Skeletal muscle satellite cell (primary cell): Measurements from ENCODE around the gene ANGPTL5.

Source experiments
- H3K27me3 ChIP-seq: 2 replicates; pipeline ENCODE4 v1.7.0; 2013; ENCODE audit warnings: low read length; ENCODE audit not compliant: control insufficient read depth, insufficient read depth
- H3K36me3 ChIP-seq: 2 replicates; pipeline ENCODE4 v1.7.0; 2013; ENCODE audit warnings: mild to moderate bottlenecking, control low read depth, low read length; ENCODE audit not compliant: insufficient read depth
- H3K4me1 ChIP-seq: 2 replicates; pipeline ENCODE4 v1.7.0; 2013; ENCODE audit warnings: low read length; ENCODE audit not compliant: control insufficient read depth, insufficient read depth
- H3K4me2 ChIP-seq: 2 replicates; pipeline ENCODE4 v1.7.0; 2013; ENCODE audit warnings: mild to moderate bottlenecking, low read length
- H3K4me3 ChIP-seq: 2 replicates; pipeline ENCODE4 v1.7.0; 2013; ENCODE audit warnings: low read length
- H3K9ac ChIP-seq: 2 replicates; pipeline ENCODE4 v1.7.0; 2013; ENCODE audit warnings: mild to moderate bottlenecking, low read depth, low read length, moderate library complexity
- H3K9me3 ChIP-seq: replicated peaks from 2 replicates; pipeline ENCODE4 v1.7.0; 2013; ENCODE audit warnings: mild to moderate bottlenecking, control low read depth, low read length

The ANGPTL5 gene

GRCh38 chr11:101920992-101921391, 4.7 kb upstream of the ANGPTL5 start:
- no peak overlapping the region for H3K4me3 ChIP-seq
- H3K27me3 ChIP-seq: no peaks in the 10 kb centered on the region
- H3K4me2 ChIP-seq: no peak overlapping the region
- no peaks in the 10 kb centered on the region for H3K36me3 ChIP-seq
- no peak overlapping the region for H3K9ac ChIP-seq
- peaks cover 6% of the 10 kb centered on the region for H3K4me1 ChIP-seq
- no peaks in the 10 kb centered on the region for H3K9me3 ChIP-seq

DNA sequence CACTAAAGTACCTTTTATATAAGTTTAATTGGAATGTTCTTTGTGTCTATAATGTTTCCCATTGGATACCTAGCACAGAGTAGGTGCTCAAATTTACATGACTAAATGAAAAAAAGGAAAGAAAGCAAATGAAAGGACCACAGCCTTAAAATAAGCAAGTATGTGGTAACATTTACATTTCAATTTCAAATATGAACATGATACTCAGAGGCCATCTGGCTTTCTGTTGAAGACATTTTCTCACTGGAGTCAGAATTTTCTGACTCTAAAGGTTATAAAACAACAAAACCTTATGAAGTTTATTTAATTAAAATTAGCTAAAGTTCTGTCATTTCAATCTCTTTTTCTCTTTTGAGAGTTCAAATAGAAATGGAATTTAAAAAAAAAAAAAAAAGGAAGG, 904 bp upstream of the ANGPTL5 start:
- H3K4me2 ChIP-seq: no peak overlapping the region
- no peaks in the 10 kb centered on the region for H3K9me3 ChIP-seq
- H3K4me1 ChIP-seq: peaks cover 21% of the 10 kb centered on the region
- no peak overlapping the region for H3K4me3 ChIP-seq
- no peak overlapping the region for H3K9ac ChIP-seq
- H3K27me3 ChIP-seq: no peaks in the 10 kb centered on the region
- no peaks in the 10 kb centered on the region for H3K36me3 ChIP-seq

- H3K27me3 ChIP-seq: no peaks in the 10 kb centered on the region
- peak overlapping the region; percentile 86 for H3K9ac ChIP-seq
- peaks cover 21% of the 10 kb centered on the region for H3K4me1 ChIP-seq
- peak overlapping the region; percentile 80 for H3K4me2 ChIP-seq
- peak overlapping the region; percentile 78 for H3K4me3 ChIP-seq
- no peaks in the 10 kb centered on the region for H3K9me3 ChIP-seq
- no peaks in the 10 kb centered on the region for H3K36me3 ChIP-seq
Measured at GRCh38 chr11:101915791-101916291, 481 bp downstream of the ANGPTL5 start.

- Histone ChIP-seq H3K9ac (peak within 1 kb of the TSS; percentile 86), H3K9me3 (no peaks in the 10 kb centered on the region), H3K4me3 (peak within 1 kb of the TSS; percentile 78), H3K4me1 (peaks cover 21% of the 10 kb centered on the region), H3K27me3 (no peaks in the 10 kb centered on the region), H3K36me3 (no peaks in the 10 kb centered on the region), H3K4me2 (peak within 1 kb of the TSS; percentile 80)
Measured at GRCh38 chr11:101914738-101915426, 1.4 kb downstream of the ANGPTL5 start, which contains the start of gene CEP126. Gene CEP126, plus strand, starts transcription at chr11:101915010. Its CDS starts 275 bp downstream, at chr11:101915285.

GRCh38 chr11:101914341-101914737, 2.0 kb downstream of the ANGPTL5 start:
- peak overlapping the region; percentile 80 for H3K4me2 ChIP-seq
- no peaks in the 10 kb centered on the region for H3K9me3 ChIP-seq
- H3K9ac ChIP-seq: peak overlapping the region; percentile 86
- H3K36me3 ChIP-seq: no peaks in the 10 kb centered on the region
- no peaks in the 10 kb centered on the region for H3K27me3 ChIP-seq
- peak overlapping the region; percentile 78 for H3K4me3 ChIP-seq
- H3K4me1 ChIP-seq: peaks cover 21% of the 10 kb centered on the region

- Histone ChIP-seq H3K9me3 (no peaks in the 10 kb centered on the region), H3K4me3 (no peak overlapping the region), H3K27me3 (no peaks in the 10 kb centered on the region), H3K36me3 (no peaks in the 10 kb centered on the region), H3K9ac (no peak overlapping the region), H3K4me2 (peak overlapping the region; percentile 80), H3K4me1 (peaks cover 21% of the 10 kb centered on the region)
Measured at GRCh38 chr11:101913656-101914055, 2.7 kb downstream of the ANGPTL5 start.

- Histone ChIP-seq H3K4me1 (peaks cover 21% of the 10 kb centered on the region), H3K9ac (no peak overlapping the region), H3K36me3 (no peaks in the 10 kb centered on the region), H3K4me3 (no peak overlapping the region), H3K27me3 (no peaks in the 10 kb centered on the region), H3K4me2 (no peak overlapping the region), H3K9me3 (no peaks in the 10 kb centered on the region)
Measured at GRCh38 chr11:101912823-101913284, 3.5 kb downstream of the ANGPTL5 start.

DNA sequence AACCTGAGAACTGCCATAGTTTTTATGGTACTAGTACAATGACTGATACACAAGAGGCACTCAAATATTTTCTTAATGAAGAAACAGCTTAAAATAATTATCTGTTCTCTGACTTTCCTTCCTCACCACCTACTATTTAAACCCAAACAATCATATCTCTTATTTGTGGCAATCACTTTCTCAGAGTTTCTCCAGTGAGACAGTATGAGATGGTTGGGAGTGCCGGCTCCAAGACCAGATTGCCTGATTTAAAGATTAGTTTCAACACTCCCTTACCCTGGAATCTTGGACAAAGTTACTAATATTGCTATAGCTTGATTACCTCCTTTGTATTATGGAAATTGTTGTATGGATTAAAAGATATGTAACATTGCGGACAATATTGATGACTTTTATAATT, 7.2 kb downstream of the ANGPTL5 start:
- H3K9me3 ChIP-seq: no peaks in the 10 kb centered on the region
- H3K4me2 ChIP-seq: no peak overlapping the region
- H3K36me3 ChIP-seq: no peaks in the 10 kb centered on the region
- H3K4me3 ChIP-seq: no peak overlapping the region
- H3K27me3 ChIP-seq: no peaks in the 10 kb centered on the region
- H3K9ac ChIP-seq: no peak overlapping the region
- H3K4me1 ChIP-seq: peaks cover 5% of the 10 kb centered on the region

- no peak overlapping the region for H3K4me3 ChIP-seq
Measured at GRCh38 chr11:101907815-101908214, 8.5 kb downstream of the ANGPTL5 start.

DNA sequence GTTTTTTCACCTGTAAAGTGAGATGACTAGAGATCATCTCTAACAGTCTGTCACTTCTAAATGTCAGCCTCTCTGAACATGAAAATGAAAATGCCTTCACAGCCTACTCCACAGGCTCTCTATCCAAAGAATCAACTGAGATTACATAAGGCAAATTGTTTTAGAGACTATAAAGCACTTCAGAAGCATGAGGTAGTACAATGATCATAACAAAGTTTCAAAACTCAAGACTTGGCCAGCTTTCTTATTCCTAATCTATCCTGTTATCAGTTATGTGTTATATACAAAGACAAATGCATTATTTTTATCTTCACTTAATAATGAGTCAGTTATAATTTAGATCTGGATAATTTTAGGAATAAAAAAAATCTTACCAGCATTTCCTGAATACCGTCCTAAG, 21.8 kb downstream of the ANGPTL5 start:
- Histone ChIP-seq H3K4me2 (no peak overlapping the region), H3K9ac (no peak overlapping the region), H3K36me3 (no peaks in the 10 kb centered on the region), H3K4me1 (no peaks in the 10 kb centered on the region), H3K9me3 (no peaks in the 10 kb centered on the region), H3K27me3 (no peaks in the 10 kb centered on the region), H3K4me3 (no peak overlapping the region)

More at GRCh38 chr11:101907815-101908214, 8.5 kb downstream of the ANGPTL5 start:
- Histone ChIP-seq H3K9ac (no peak overlapping the region), H3K9me3 (no peaks in the 10 kb centered on the region), H3K36me3 (no peaks in the 10 kb centered on the region), H3K27me3 (no peaks in the 10 kb centered on the region), H3K4me1 (no peaks in the 10 kb centered on the region), H3K4me2 (no peak overlapping the region)

- no peaks in the 10 kb centered on the region for H3K27me3 ChIP-seq
- no peak overlapping the region for H3K4me2 ChIP-seq
- H3K4me3 ChIP-seq: no peak overlapping the region
- H3K9me3 ChIP-seq: no peaks in the 10 kb centered on the region
- H3K4me1 ChIP-seq: no peaks in the 10 kb centered on the region
- no peak overlapping the region for H3K9ac ChIP-seq
- H3K36me3 ChIP-seq: no peaks in the 10 kb centered on the region
Measured at GRCh38 chr11:101889767-101890166, 26.6 kb downstream of the ANGPTL5 start.

- no peaks in the 10 kb centered on the region for H3K27me3 ChIP-seq
- H3K4me1 ChIP-seq: no peaks in the 10 kb centered on the region
- H3K9ac ChIP-seq: no peak overlapping the region
- H3K36me3 ChIP-seq: no peaks in the 10 kb centered on the region
- no peak overlapping the region for H3K4me3 ChIP-seq
- H3K9me3 ChIP-seq: no peaks in the 10 kb centered on the region
- H3K4me2 ChIP-seq: no peak overlapping the region
Measured at GRCh38 chr11:101885631-101886030, 30.7 kb downstream of the ANGPTL5 start.
